Mononuclear cell (primary cell): Measurements from ENCODE around the gene KIR3DL1. TPM values are rescaled to one million over a fixed set of nuclear protein-coding genes. Genes with fewer than 3 reads are reported as not detected.
A peak's percentile ranks its signal among the peaks of the same experiment; 100 is the strongest.
"Not testable (repeated sequence)": the region's sequence is repeated elsewhere in the genome, so short reads cannot be mapped to it uniquely, and the experiment has no call there.

Source experiments
- H3K27me3 ChIP-seq: 2 replicates; pipeline ENCODE4 v1.6.0; 2011; ENCODE audit warnings: low read length, control low read depth; ENCODE audit not compliant: insufficient read depth
- H3K4me1 ChIP-seq: 2 replicates; pipeline ENCODE4 v1.5.1; 2011; ENCODE audit warnings: mild to moderate bottlenecking, low read length, control low read depth; ENCODE audit not compliant: insufficient read depth
- H3K4me3 ChIP-seq: 2 replicates; pipeline ENCODE4 v1.5.1; 2011; ENCODE audit warnings: mild to moderate bottlenecking, low read length, moderate library complexity
- H3K9me3 ChIP-seq: 2 replicates; pipeline ENCODE4 v1.5.1; 2011; ENCODE audit warnings: low read depth, mild to moderate bottlenecking, control low read depth, low read length
- total RNA-seq: library from RNA; depleted of rRNA; stranded (reverse); fragments of >200 nt; gene quantifications from one replicate; pipeline ENCODE4 v1.2.3, GENCODE V29; 2012

The KIR3DL1 gene
- total RNA-seq, 1 donor = 1.6 TPM

DNA sequence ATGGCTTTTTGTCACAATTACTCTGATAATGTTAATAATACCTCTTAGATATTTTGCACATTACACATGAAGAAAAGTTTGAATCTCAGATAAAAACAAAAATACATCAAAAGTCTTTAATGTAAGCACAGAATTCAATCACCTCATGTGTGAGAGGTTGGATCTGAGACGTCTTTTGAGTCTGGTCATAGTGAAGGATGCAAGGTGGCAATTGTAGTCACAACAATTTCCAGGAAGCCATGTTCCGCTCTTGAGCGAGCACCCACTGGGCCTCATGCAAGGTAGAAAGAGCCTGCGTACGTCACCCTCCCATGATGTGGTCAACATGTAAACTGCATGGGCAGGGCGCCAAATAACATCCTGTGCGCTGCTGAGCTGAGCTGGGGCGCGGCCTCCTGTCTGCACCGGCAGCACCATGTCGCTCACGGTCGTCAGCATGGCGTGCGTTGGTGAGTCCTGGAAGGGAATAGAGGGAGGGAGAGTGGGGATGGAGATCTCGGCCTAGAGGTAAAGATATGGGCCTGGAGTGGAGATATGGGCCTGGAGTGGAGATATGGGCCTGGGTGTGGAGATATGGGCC is 33.9 kb downstream of the KIR3DL1 start, which contains the start of gene KIR3DL2:
TSS of gene KIR3DL2 (plus strand) at position 383 of the 580 bp plus-strand sequence. CDS start at position 416, 33 bp downstream.
- H3K4me3 ChIP-seq, H3K4me1 ChIP-seq, H3K27me3 ChIP-seq, H3K9me3 ChIP-seq: not testable (repeated sequence)

DNA sequence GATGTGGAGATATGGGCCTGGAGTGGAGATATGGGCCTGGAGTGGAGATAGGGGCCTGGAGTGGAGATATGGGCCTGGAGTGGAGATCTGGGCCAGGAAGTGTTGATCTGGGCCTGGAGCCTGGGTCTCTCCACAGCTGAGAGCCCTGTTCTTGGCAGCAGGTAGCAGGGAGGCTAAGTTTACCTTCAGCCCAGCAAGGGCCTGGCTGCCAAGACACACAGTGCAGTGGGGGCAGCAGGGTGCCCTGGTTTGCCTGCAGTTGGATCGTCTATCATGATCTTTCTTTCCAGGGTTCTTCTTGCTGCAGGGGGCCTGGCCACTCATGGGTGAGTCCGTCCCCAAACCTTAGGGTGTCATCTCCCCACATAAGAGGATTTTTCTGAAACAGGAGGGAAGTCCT is 34.7 kb downstream of the KIR3DL1 start:
- Histone ChIP-seq H3K4me3 (no peak overlapping the region), H3K9me3 (no peaks in the 10 kb centered on the region)

GRCh38 chr19:54851353-54851752 is 35.1 kb downstream of the KIR3DL1 start:
- peaks cover 9% of the 10 kb centered on the region for H3K4me1 ChIP-seq
- no peak overlapping the region for H3K4me3 ChIP-seq
- H3K9me3 ChIP-seq = no peaks in the 10 kb centered on the region
- H3K27me3 ChIP-seq = no peaks in the 10 kb centered on the region

More for the DNA sequence above, 34.7 kb downstream of the KIR3DL1 start:
- Histone ChIP-seq H3K4me1 (peaks cover 9% of the 10 kb centered on the region), H3K27me3 (no peaks in the 10 kb centered on the region)

DNA sequence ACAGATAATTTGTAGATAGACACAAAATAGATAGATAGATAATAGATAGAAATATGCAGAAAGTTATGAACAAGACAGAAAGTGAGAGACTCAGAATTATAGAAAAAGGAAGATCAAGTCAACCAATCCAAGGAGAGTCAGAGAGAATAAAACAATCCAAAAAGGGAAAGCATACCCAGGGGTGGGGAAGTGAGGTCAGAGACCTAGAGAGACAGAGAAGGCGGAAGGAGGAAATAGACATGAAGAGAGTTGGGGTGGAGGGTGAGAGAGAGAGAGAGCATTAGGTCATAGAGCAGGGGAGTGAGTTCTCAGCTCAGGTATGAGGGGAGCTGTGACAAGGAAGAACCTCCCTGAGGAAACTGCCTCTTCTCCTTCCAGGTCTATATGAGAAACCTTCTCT is 39.0 kb downstream of the KIR3DL1 start:
- H3K27me3 ChIP-seq, H3K9me3 ChIP-seq, H3K4me3 ChIP-seq: not testable (repeated sequence)
- H3K4me1 ChIP-seq = peaks cover 28% of the 10 kb centered on the region

- peaks cover 23% of the 10 kb centered on the region for H3K4me1 ChIP-seq
- H3K4me3 ChIP-seq, H3K27me3 ChIP-seq, H3K9me3 ChIP-seq: not testable (repeated sequence)
These were observed 42.2 kb downstream of the KIR3DL1 start for GRCh38 chr19:54858476-54858875.

- H3K4me1 ChIP-seq = peaks cover 23% of the 10 kb centered on the region
- H3K4me3 ChIP-seq, H3K9me3 ChIP-seq, H3K27me3 ChIP-seq: not testable (repeated sequence)
These were observed 43.2 kb downstream of the KIR3DL1 start for GRCh38 chr19:54859421-54859820.

DNA sequence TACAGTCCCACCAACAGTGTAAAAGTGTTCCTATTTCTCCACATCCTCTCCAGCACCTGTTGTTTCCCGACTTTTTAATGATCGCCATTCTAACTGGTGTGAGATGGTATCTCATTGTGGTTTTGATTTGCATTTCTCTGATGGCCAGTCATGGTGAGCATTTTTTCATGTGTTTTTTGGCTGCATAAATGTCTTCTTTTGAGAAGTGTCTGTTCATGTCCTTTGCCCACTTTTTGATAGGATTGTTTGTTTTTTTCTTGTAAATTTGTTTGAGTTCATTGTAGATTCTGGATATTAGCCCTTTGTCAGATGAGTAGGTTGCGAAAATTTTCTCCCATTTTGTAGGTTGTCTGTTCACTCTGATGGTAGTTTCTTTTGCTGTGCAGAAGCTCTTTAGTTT is 47.2 kb downstream of the KIR3DL1 start:
- not testable (repeated sequence) for H3K9me3 ChIP-seq, H3K4me3 ChIP-seq, H3K27me3 ChIP-seq
- peaks cover 21% of the 10 kb centered on the region for H3K4me1 ChIP-seq

DNA sequence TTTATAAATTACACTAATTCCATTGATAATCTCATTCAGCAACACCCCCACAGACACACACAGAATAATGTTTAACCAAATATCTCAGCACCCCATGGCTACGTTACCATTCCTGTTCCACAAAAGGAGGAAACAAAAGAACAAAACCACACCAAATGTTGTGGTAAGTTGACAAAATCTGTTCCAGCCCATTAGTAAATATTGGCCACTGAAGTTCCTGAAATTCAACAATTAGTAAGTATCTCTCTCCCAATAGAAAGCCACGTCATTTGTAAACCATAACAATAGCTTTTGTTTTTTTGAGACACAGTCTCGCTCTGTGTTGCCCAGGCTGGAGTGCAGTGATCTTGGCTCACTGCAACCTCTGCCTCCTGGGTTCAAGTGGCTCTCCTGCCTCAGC is 55.4 kb downstream of the KIR3DL1 start:
- no peak overlapping the region for H3K4me3 ChIP-seq

DNA sequence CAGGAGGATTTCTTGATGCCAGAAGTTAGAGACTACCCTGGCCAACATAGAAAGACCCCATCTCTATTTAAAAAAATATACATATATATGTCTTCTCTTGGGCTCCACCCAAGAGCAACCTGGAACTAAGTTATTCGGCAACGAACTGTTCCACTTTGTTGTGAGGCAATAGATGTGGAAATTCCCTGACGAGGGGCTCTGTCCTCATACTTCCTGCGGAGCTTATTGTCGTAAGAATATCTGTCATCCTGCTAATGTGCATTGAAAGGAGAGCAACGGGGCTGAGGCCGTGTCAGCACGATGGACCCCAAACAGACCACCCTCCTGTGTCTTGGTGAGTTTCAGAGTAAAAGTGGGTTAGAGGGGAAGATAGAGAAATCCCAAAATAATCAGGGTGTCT is 57.7 kb downstream of the KIR3DL1 start, which contains the start of gene FCAR:
TSS of gene FCAR (plus strand) at position 246 of the 400 bp plus-strand sequence. CDS start at position 301, 55 bp downstream.
- H3K4me1 ChIP-seq = peaks cover 58% of the 10 kb centered on the region
- H3K4me3 ChIP-seq = peak within 1 kb of the TSS; percentile 54
- H3K9me3 ChIP-seq = no peaks in the 10 kb centered on the region
- peaks cover under 1% of the 10 kb centered on the region for H3K27me3 ChIP-seq

More for the DNA sequence above, 55.4 kb downstream of the KIR3DL1 start:
- Histone ChIP-seq H3K9me3 (no peaks in the 10 kb centered on the region), H3K27me3 (no peaks in the 10 kb centered on the region), H3K4me1 (peaks cover 36% of the 10 kb centered on the region)

GRCh38 chr19:54875506-54875905 is 59.2 kb downstream of the KIR3DL1 start:
- H3K4me3 ChIP-seq = peak overlapping the region; percentile 54
- H3K4me1 ChIP-seq = peaks cover 72% of the 10 kb centered on the region
- no peaks in the 10 kb centered on the region for H3K9me3 ChIP-seq
- peaks cover 2% of the 10 kb centered on the region for H3K27me3 ChIP-seq

DNA sequence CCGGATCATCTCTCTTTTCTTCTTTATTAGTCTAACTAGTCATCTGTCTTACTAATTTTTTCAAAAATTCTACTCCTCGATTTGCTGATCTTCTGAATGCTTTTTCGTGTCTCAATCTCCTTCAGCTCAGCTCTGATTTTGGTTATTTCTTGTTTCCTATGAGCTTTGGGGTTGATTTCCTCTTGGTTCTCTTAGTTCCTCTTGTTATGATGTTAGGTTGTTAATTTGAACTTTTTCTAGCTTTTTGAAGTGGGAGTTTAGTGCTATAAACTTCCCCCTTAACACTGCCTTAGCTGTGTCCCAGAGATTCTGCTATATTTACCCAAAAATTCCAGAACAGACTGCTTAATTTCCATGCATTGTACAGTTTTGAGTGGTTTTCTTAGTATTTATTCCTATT is 61.2 kb downstream of the KIR3DL1 start:
- Histone ChIP-seq H3K4me3 (peak overlapping the region; percentile 54), H3K4me1 (peaks cover 70% of the 10 kb centered on the region), H3K9me3 (no peaks in the 10 kb centered on the region), H3K27me3 (peaks cover 6% of the 10 kb centered on the region)

Other genes starting within 250 kb of the KIR3DL1 start
- 41.5 TPM for gene LILRA2, start 242.7 kb upstream of the KIR3DL1 start, total RNA-seq
- gene LILRA1, start 222.8 kb upstream of the KIR3DL1 start, total RNA-seq = 18.5 TPM
- 13.6 TPM for gene LILRB1, start 186.0 kb upstream of the KIR3DL1 start, total RNA-seq
- 16.7 TPM for gene LILRB4, start 153.5 kb upstream of the KIR3DL1 start, total RNA-seq
- not detected for gene KIR3DL3, start 92.0 kb upstream of the KIR3DL1 start, total RNA-seq
- gene KIR2DL3, start 78.0 kb upstream of the KIR3DL1 start, total RNA-seq = 0.84 TPM
- 1.2 TPM for gene KIR2DL1, start 46.7 kb upstream of the KIR3DL1 start, total RNA-seq
- gene KIR2DL4, start 12.9 kb upstream of the KIR3DL1 start, total RNA-seq = 0.31 TPM
- 0.21 TPM for gene KIR2DS4, start 16.2 kb downstream of the KIR3DL1 start, total RNA-seq
- 0.84 TPM for gene KIR3DL2, start 34.0 kb downstream of the KIR3DL1 start, total RNA-seq
- 91.3 TPM for gene FCAR, start 57.8 kb downstream of the KIR3DL1 start, total RNA-seq
- gene NCR1, start 89.7 kb downstream of the KIR3DL1 start, total RNA-seq = 10.4 TPM
- gene NLRP7, start 131.1 kb downstream of the KIR3DL1 start, total RNA-seq = 0.10 TPM
- gene NLRP2, start 149.9 kb downstream of the KIR3DL1 start, total RNA-seq = 2.4 TPM
- 3.3 TPM for gene GP6, start 221.8 kb downstream of the KIR3DL1 start, total RNA-seq
- 6.8 TPM for gene RDH13, start 246.7 kb downstream of the KIR3DL1 start, total RNA-seq